GM11168 (cell line): ENCODE measurements around the gene ZNF419.
"Not testable (repeated sequence)": the region's sequence is repeated elsewhere in the genome, so short reads cannot be mapped to it uniquely, and the experiment has no call there.

Experiments used
- in situ Hi-C: fragments of 300-500 bp; cut with MboI; formaldehyde crosslinking; loops from one replicate; pipeline ENCODE4 v1.12.0; 2022; ENCODE audit warnings: low sequenced_read_pairs; ENCODE audit not compliant: unreplicated experiment

The ZNF419 gene

GRCh38 chr19:57487477-57488298 lies at the start of gene ZNF419:
Gene ZNF419 (plus strand): TSS chr19:57487750. CDS start chr19:57487951, 201 bp downstream.
- in situ Hi-C loops, result not testable (repeated sequence)

- in situ Hi-C loops, result no loop called here
Observed at GRCh38 chr19:57437931-57438330, 49.6 kb upstream of the ZNF419 start.

GRCh38 chr19:57438925-57439324 lies 48.6 kb upstream of the ZNF419 start:
- in situ Hi-C loops, result no loop called here

- in situ Hi-C loops, result no loop called here
Observed at GRCh38 chr19:57441979-57442752, 45.4 kb upstream of the ZNF419 start.

- in situ Hi-C loops, result no loop called here
Observed at GRCh38 chr19:57443121-57443696, 44.3 kb upstream of the ZNF419 start.

- in situ Hi-C loops, result no loop called here
Observed at GRCh38 chr19:57452307-57452706, 35.2 kb upstream of the ZNF419 start.

GRCh38 chr19:57465680-57466381 lies 21.7 kb upstream of the ZNF419 start:
- in situ Hi-C loops, result no loop called here

GRCh38 chr19:57466489-57466888 lies 21.1 kb upstream of the ZNF419 start:
- in situ Hi-C loops, result no loop called here

GRCh38 chr19:57473646-57474045 lies 13.9 kb upstream of the ZNF419 start:
- in situ Hi-C loops, result no loop called here

- in situ Hi-C loops, result no loop called here
Observed at GRCh38 chr19:57477191-57478008, 10.2 kb upstream of the ZNF419 start, which contains the start of gene ZNF772. Gene ZNF772 (minus strand): TSS chr19:57477566. CDS start chr19:57477309, 257 bp downstream.

- in situ Hi-C loops, result not testable (repeated sequence)
Observed at GRCh38 chr19:57488299-57488644, 722 bp downstream of the ZNF419 start.

- in situ Hi-C loops, result not testable (repeated sequence)
Observed at GRCh38 chr19:57499332-57499679, 11.8 kb downstream of the ZNF419 start.

GRCh38 chr19:57499680-57500395 lies 12.3 kb downstream of the ZNF419 start, which contains the start of gene ZNF773:
Gene ZNF773 (plus strand): TSS chr19:57499938. CDS start chr19:57500081, 143 bp downstream.
- in situ Hi-C loops, result not testable (repeated sequence)

GRCh38 chr19:57500400-57500799 lies 12.8 kb downstream of the ZNF419 start:
- in situ Hi-C loops, result not testable (repeated sequence)

- in situ Hi-C loops, result no loop called here
Observed at GRCh38 chr19:57506163-57506562, 18.6 kb downstream of the ZNF419 start.

GRCh38 chr19:57511484-57511883 lies 23.9 kb downstream of the ZNF419 start:
- in situ Hi-C loops, result no loop called here

GRCh38 chr19:57512845-57513244 lies 25.3 kb downstream of the ZNF419 start:
- in situ Hi-C loops, result no loop called here

GRCh38 chr19:57515255-57515654 lies 27.7 kb downstream of the ZNF419 start:
- in situ Hi-C loops, result no loop called here

GRCh38 chr19:57518021-57518420 lies 30.5 kb downstream of the ZNF419 start:
- in situ Hi-C loops, result not testable (repeated sequence)
